Measurements from ENCODE around the gene CRADD.
A peak's percentile ranks its signal among the peaks of the same experiment; 100 is the strongest.

Gene CRADD

DNA sequence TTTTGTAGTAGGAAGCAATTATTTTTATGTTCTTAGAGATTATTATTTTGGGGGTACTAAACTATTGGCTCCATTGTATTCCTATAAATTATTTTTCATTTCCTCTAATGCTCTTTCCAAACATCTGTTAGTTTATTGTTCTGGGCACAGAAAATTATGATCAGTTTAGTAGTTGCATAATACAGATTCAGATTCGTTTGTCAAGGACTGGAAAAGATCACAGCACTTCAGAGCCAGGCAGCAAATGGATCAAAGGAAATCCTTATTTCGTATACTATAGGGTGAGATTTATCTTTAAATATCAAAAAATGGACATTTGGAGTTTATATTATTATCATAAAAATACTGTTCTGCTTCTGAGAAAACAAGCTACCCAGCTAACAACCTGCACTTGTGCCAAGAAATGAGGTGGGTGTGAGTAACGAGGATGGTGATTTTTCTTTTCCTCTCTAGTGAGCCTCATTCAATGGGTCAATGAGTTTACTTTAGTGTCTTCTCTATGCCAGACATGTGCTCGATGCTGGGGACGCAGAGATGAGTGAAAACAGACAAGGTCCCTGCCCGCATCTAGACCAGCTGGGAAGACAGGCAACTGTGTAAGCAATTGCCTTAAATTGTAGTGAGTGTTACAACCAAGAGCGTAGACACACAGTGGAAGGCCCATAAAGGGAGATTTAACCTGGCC is 262.6 kb downstream of the CRADD start:
- DNase-seq (ENCODE audit: low read depth): no peak

DNA sequence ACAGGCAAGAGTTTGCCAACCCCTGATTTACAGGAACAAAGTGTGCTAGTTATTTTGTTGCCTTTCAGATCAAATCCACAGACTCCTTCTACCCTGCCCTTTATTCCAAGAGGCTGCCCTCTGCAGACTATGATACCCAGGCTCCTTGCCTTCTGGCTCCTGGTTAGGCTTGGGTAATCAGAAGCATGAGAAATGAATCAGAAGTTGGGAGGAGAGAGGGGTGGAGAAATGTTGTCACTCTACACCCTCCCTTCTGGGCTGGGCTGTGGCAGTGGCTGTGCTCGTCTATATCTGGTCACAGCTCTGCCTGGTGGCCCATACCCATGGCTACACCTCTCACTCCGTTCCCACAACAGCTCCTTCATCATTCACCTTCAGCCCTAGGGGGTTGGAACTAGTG is 266.6 kb downstream of the CRADD start:
- DNase-seq (ENCODE audit: low read depth): peak; percentile 80

DNA sequence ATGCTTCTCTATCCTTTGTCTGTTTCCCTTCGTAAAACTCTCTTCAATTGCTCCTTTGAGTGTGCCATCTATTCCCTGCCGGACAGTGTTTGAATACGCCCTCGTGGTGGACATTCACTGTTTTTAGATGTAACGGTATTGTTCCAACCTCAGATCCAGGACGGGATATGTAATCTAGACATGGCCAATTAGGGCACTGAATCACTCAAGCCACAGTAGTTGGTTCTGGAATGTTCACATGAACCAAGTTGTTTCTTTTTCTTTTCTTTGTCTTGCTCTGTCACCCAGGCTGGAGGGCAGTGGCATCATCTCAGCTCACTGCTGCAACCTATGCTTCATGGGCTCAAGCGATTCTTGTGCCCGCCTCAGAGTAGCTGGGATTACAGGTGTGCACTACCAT is 267.0 kb downstream of the CRADD start:
- DNase-seq (ENCODE audit: low read depth): peak; percentile 62
